Measurements from ENCODE around the gene RPL37. TPM values are rescaled to one million over a fixed set of nuclear protein-coding genes. Genes with fewer than 3 reads are reported as not detected.

Gene RPL37
- total RNA-seq, 1 donor, result 164 TPM

DNA sequence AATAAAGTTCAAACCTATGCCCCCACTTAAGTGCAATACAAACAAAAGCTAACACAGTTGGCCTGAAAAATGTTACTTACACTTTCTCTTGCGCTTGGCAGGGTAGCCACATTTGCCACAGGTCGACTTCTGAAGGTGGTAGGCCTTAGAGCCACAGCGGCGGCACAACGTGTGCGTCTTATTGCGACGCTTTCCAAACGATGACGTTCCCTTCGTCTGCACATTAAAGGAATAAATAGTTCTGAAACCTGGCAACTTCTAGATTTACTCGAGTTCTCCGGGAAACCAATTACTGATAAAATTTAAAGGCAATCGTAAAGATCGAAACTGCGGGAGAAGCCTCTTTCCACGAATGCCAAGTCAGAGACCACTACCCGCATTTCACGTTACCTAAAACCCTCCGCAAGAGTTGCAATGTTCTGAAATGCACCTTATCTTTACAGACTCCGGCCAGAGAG lies 602 bp downstream of the RPL37 start:
- peak; percentile 48 for DNase-seq (ENCODE audit: low read depth)
- TF ChIP-seq, protein P1, sequence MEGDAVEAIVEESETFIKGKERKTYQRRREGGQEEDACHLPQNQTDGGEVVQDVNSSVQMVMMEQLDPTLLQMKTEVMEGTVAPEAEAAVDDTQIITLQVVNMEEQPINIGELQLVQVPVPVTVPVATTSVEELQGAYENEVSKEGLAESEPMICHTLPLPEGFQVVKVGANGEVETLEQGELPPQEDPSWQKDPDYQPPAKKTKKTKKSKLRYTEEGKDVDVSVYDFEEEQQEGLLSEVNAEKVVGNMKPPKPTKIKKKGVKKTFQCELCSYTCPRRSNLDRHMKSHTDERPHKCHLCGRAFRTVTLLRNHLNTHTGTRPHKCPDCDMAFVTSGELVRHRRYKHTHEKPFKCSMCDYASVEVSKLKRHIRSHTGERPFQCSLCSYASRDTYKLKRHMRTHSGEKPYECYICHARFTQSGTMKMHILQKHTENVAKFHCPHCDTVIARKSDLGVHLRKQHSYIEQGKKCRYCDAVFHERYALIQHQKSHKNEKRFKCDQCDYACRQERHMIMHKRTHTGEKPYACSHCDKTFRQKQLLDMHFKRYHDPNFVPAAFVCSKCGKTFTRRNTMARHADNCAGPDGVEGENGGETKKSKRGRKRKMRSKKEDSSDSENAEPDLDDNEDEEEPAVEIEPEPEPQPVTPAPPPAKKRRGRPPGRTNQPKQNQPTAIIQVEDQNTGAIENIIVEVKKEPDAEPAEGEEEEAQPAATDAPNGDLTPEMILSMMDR (IDR thresholded peaks at IDR 0.05; ENCODE audit: insufficient read depth, low read length), result no peak
- peak overlapping the region; percentile 97 for H3K4me3 ChIP-seq (ENCODE audit: low read depth, low read length)

DNA sequence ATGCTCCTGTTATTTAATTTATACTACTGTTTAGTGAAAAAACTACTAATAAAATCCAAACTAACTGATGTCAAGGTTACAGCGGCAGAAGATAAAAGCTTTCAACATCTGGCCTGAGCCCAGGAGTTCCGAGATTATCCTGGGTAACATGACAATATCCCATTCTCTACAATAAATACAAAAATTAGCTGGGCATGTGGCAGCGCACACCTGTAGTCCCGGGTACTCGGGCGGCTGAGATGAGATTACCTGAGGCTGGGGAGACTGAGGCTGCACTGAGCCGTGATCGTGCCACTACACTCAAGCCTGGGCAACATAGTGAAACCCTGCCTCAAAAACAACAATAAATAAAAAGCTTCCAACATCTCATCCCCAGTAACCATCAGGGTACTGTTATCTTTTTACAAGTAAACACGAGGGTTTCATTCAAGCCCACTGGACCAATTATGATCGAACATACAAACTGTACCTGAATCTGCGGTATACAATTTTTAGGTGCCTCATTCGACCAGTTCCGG lies 1.3 kb downstream of the RPL37 start:
- H3K4me3 ChIP-seq (ENCODE audit: low read depth, low read length), result peak overlapping the region; percentile 97
- no peak for DNase-seq (ENCODE audit: low read depth)
- TF ChIP-seq, protein P1 (IDR thresholded peaks at IDR 0.05; ENCODE audit: insufficient read depth, low read length), result no peak

DNA sequence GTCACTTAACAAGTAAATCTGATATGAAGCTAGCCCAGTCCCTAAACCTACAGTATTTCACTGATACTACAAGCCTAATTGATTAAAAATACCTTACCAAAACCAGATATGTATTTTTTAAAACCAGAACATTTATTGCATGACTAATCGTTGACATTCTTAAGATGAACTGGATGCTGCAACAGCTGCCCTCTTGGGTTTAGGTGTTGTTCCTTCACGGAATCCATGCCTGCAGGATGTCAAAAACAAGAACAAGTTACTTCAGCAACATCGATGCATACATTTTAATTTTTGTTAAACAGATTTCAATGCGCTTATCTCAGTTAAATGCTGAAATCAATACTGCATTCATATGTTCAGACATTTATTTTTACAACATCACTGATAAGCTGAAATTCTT lies 2.7 kb downstream of the RPL37 start:
- no peak for DNase-seq (ENCODE audit: low read depth)
- H3K4me3 ChIP-seq (ENCODE audit: low read depth, low read length), result no peak overlapping the region
- TF ChIP-seq, protein P1 (IDR thresholded peaks at IDR 0.05; ENCODE audit: insufficient read depth, low read length), result no peak

DNA sequence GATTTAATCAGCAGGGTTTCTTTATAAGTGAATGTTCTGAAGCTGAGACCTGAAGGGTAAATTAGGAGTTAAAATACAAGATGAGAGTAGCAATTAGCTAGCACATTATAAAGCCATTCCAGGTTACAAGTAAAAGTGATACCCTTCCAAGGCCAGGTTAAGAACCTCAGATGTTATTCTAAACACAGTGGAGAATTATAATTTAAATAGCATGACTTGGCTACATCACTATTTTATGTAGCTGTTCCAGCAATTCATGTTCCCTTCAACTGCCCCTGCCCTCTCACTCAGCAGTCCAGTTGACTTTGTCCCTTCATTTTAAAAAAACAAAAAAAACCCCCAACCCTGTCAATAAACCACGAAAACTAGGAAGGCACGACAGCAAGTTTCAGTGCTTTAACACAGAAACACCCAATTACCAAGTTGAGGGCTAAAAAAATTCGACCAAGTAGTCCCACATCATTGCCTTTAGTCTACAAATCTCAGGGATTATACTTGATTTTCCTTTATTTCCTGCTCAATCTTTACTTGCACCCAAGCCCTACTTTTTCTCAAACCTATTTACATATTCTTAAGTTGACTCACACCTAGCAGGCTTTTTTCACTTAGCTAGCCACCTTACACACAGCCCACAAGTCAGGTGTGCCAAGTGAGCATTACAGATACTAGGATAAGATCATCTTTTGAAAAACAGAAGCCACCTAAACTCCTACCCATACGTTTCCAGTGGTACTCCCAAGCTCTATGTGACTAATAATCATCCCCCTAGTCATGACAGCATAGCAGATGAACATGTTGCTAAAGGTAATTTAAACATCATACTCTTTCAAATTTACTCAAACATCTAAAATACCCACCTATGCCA lies 3.4 kb downstream of the RPL37 start:
- DNase-seq (ENCODE audit: low read depth), result no peak
- no peak overlapping the region for H3K4me3 ChIP-seq (ENCODE audit: low read depth, low read length)
- TF ChIP-seq, protein P1 (IDR thresholded peaks at IDR 0.05; ENCODE audit: insufficient read depth, low read length), result no peak

DNA sequence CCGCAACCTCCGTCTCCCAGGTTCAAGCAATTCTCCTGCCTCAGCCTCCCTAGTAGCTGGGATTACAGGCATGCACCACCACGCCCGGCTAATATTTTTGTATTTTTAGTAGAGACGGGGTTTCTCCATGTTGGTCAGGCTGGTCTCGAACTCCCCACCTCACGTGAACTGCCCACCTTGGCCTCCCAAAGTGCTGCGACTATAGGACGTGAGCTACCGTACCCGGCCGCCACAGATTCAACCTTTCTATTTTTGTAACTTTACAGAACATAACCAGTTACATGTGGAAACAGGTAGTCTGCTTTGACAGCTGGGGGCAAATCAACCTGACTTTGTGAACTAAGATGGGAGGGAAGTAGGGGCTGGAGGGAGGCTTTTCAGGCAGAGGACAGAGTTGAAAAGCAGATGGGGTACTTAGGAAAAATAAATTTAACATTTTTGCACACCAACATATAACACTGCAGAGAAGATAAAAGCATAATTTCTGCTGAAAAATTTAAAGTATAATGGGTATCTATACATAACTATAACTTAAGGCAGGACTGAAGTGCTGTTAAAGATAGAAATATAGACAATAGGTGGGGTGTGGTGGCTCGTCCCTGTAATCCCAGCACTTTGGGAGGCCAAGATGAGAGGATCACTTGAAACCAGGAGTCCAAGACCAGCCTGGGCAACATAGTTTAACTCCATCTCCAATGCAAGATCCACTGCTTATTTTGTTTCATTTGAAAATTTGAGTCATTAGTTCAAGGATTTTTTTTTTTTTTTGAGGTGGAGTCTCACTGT lies 5.1 kb downstream of the RPL37 start:
- no peak overlapping the region for H3K4me3 ChIP-seq (ENCODE audit: low read depth, low read length)
- TF ChIP-seq, protein P1 (IDR thresholded peaks at IDR 0.05; ENCODE audit: insufficient read depth, low read length), result no peak
- no peak for DNase-seq (ENCODE audit: low read depth)

DNA sequence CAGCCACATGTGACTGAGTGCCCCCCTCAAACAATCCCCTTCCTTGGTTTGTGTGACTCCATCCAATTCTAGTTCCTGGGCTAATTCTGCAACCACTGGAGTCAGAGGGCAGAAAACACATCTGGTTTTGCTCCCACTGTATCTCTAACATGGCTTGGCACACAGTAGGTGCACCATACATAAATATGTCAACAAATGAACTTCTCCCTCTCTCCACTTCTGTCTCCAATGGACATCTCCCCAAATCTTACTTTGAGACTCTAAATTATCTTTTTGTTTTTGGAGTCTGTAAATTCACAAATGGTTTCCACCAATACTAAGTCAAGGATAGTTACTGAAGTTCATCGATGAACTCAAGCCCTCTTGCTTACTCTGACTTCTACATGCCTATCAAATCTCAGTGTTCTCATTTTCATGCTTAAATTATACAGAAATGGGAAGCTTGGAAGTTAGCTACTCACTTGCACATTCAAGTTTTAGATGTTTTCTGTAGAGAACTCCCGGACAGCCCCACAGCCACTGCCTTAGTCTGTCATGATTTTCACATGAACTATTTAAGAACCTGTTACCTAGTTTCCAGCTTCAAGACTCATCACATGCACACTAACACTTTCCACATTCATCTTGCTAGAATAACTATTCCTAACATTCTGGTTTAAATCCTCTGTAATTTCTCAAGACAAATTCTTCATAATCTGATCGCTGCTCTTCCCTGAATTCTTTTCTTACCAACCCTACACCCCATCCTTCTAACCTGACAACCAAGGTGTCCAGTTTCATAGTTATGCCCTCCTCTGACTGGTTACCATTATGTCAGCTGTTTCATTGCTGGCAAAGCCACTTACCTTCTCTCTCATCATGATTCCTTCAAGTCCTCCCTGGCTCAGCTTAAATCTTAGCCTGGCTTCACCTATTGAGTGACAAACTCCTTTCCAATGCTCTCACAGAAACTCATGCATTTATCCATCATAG lies 6.0 kb downstream of the RPL37 start:
- H3K4me3 ChIP-seq (ENCODE audit: low read depth, low read length), result no peak overlapping the region
- TF ChIP-seq, protein P1 (IDR thresholded peaks at IDR 0.05; ENCODE audit: insufficient read depth, low read length), result no peak
- DNase-seq (ENCODE audit: low read depth), result no peak

All from fibroblast of the aortic adventitia (primary cell).